Suppressor macrophage treated with lipopolysaccharide for 4 hours (primary cell): ENCODE data around the gene HS3ST3A1.
A peak's percentile ranks its signal among the peaks of the same experiment; 100 is the strongest.
"Not testable (repeated sequence)": the region's sequence is repeated elsewhere in the genome, so short reads cannot be mapped to it uniquely, and the experiment has no call there.

Experiments used
- DNase-seq: peaks from one replicate; pipeline ENCODE4 v3.0.0-alpha.2; 2020

Gene HS3ST3A1

GRCh38 chr17:13534946-13535345 lies 66.8 kb downstream of the HS3ST3A1 start:
- no peak for DNase-seq

DNA sequence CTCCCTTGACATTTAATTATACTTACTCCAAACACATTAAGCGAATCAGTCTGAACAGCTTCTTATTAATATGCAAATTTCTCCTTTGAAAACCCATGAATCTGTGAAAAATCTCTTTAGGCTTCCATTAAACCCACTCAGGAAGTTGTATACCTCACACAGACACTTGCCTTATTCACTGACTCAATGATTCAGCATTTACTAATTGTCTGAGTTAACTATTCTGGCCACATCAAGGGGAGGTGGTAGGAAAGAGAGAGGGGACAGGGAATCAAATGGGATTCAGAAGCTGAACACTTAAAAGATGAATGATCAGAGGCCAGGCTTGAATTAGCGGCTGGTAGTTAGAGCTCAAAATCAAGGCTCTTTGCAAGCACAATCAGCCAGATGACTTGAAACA lies 70.0 kb downstream of the HS3ST3A1 start:
- DNase-seq: no peak

DNA sequence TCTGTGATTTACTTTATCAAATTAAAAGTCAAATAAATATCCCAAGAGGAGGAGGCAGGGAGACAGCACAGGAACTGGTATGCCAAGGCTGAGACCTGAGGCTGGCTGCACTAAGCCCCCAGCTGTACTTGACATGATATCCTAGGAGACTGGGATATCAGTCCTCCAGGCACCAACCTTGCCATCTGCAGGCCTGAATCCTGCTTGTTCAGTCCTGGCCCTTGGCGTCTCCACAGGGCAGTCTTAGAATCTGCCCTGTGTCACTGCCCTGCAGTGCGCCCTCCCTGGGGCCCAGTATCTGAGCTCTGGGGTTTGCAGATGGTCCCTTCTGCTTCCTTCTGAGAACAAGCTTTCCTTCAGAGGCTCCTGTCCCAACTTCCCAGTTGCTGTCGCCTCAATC lies 75.9 kb downstream of the HS3ST3A1 start:
- no peak for DNase-seq

DNA sequence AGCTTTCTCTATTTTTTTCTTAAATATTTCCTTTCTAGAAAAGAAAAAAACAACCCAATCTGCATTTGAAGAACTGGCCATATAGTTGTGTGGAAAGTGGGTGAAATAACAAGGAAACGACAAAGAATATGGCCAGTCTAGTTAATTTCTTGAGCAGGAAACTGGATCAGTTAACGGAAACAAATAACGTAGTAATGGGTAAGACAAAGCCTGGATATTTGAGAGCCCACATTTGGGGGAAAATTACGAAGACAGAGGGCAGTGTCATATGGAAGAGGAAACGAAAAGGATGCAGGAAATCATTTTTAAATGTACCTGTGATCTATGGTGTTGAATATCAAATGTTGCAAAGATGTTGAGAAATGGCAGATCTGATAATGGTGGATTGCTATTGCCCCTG lies 78.6 kb downstream of the HS3ST3A1 start:
- DNase-seq: no peak

GRCh38 chr17:13522749-13523148 lies 79.0 kb downstream of the HS3ST3A1 start:
- DNase-seq: no peak

DNA sequence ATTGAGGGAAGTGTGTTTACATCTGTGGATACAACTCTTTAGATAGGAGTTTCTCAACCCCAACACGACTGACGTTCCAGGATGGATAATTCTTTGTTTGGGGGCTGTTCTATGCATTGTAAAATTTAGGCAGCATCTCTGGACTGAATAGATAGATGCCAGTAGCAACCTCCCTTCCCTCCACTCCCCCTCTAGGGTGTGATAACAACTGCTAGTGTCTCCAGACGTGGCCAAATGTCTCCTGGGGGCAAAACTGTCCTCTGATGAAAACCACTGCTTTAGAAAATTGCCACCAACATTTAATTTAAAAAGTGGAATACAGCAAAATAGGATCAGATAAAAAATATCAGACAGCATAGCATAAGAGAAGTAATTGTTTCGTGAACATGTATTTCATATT lies 79.9 kb downstream of the HS3ST3A1 start:
- no peak for DNase-seq

GRCh38 chr17:13520899-13521572 lies 80.7 kb downstream of the HS3ST3A1 start:
- no peak for DNase-seq

DNA sequence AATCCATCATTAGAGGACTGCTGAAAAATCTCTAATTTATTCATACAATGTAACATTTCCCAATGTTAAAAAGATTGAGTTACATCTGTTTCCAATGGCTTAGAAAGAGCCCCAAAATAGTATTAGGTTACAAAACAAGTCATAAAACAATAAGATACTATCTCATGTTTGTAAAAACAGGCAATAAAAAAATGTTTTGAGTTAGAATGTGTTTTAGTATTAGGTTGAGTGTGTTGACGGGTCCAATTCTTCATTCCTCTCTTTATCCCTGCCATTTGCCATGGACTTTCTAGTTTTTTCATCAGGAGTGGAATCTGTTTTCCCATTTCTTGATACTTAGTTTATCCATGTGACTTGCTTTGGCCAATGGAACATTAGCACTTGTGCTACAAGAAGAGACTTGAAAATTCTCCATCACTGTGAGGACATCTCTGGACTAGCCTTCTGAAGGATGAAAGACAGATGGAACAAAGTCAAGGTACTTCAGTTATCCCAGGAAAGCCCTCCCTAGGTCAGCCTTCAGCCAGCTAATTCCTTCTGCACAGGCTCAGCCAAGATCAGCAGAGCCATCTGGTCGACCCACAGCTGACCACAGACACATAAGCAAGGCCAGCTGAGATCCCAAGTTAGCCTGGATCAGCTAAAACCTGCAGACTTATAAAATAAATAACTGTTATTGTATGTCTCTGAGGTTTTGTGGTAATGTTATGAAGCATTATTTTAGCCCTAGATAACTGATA lies 83.3 kb downstream of the HS3ST3A1 start:
- no peak for DNase-seq

DNA sequence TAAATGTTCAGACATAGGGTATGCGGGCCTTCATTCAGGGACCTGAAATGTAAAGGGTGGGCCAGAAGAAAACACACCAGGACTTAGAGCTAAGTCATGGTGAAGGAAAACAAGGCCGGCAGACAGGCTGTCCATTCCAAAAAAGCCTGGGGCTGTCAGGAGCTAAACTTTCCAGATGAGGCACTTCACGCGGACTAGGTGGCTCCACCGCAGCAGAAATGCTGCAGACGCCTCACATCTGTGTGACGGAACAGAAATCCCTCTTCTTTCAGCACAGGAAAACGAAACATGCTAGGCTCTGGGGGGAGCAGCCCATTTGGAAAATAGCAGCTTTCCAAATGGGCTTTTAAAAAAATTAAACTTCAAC lies 88.7 kb downstream of the HS3ST3A1 start:
- no peak for DNase-seq

DNA sequence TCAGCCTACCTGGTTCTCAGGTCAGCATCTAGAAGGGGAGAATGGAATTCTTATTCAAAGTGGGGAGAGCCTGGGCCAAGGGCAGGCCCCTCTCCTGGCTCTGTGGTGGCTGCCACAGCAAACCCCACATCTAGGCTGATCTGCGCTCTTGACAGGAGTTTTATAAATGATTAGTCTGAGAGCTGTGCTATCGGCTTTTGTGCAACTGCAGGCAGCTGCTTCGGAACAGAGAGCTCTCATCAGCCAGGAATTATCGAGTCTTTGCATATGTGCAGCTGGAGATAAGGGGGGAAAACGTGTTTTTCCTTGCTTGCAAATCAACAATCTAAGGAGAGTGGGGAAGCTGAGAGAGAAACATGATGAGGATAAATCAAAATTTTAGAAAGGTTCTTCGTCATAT lies 91.7 kb downstream of the HS3ST3A1 start:
- DNase-seq: no peak

- no peak for DNase-seq
These were observed 92.2 kb downstream of the HS3ST3A1 start for GRCh38 chr17:13509527-13509926.

DNA sequence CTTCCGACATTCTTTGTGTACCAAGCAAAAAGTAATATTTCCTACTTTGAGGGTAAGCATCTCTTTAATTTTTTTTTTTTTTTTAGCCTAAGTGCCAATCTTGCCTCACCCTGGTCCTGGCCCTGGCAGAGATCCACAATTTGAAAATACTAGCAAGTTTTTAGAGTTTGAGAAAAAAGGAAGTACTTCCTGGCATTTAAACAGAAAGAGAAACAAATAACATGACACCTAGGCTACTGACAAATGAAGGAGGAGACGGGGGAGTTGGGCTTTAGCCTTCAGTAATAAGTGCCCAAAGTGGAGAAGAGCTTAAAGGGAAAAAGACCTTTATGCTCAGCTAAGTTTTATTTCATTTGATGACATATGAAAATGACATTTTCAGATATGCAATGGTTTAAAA lies 92.8 kb downstream of the HS3ST3A1 start:
- peak; percentile 36 for DNase-seq

DNA sequence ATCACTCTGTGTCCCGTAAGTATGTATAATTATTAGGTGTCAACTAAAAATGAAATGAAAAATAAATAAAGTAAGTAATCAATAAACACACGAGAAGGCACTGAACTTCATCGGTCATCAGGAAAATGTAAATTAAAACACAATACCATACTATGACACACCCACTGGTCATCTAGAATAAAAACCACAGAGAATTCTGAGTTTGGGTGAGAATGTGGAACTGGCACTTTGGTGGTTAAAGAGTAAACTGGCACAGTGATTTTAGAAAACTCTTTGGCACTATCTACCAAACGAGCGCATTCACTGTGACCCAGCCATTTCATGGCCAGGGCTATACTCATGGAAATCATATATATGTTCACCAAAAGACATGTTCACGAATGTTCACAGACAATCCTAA lies 98.2 kb downstream of the HS3ST3A1 start:
- DNase-seq: no peak

DNA sequence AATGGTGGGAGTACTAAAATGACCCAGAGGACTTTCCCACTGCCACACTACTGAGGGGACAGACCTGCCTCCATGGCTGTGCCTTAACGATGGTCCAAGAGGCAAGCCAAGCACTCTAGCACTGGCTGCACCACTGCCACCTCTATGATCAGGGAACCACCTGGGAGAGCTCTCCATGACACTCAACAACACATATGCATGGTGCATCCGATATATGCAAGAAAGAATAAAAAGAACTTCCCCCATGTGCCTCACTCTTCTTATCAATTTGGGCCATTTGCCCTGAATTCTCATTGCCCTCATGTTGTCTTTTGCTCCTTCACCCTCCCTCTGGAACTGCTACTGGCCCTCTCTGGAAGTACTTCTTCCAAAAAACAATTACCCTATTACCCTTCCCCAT lies 99.5 kb downstream of the HS3ST3A1 start:
- no peak for DNase-seq

DNA sequence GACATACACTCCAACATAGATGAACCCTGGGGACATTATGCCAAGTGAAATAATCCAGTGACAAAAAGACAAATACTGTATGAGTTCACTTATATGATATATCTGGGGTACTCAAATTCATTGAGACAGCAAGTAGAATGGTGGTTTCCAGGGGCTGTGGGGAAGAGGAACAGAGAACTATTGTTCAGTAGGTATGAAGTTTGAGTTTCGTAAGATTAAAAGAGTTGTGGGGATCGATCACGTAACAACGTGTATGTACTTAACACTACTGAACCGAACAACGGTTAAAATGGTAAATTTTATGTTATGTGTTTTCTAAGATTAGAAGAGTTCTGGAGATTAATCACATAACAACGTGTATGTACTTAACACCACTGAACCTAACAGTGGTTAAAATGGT lies 100.8 kb downstream of the HS3ST3A1 start:
- DNase-seq: no peak

DNA sequence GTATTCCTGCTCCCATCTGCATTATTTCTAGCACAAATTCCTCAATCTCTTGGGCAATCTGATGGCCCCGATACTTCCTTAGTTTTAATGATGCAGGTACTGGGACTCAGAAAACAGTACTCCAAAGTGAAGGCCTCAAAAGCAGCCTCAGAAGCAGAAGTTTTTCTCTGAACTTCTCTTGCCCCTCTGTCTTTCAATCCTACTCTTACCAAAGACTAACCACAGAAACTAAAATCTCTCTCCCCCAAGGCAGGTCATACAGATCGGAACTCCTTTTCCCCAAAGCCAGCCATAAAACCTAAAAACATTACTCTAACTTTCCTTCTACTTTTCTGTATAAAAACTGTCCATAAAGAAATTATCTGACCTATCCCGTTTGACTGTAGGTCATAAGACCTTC lies 103.5 kb downstream of the HS3ST3A1 start:
- no peak for DNase-seq

DNA sequence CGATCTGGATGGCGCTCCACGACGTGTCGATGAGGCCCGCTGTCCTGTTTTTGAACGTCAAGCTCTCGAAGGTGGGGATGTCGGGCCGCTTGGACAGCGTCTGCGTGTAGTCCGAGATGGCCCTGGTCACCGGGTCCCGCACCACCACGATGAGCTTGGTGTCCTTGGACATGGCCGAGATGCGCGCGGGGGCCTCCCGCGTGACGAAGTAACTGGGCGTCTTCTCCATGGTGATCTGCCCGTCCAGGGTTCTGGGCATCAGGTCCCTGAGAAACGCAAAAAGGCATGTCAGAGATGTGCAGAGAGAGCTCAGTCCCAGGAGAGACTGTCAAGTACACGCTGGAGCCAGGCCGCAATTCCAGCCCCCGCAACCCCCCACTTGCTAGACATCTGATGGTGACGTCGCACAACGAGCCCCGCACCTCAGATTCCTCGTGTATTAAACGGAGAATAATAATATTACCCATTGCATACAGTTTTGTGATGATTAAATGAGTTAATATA lies 105.1 kb downstream of the HS3ST3A1 start:
- not testable (repeated sequence) for DNase-seq

- DNase-seq: no peak
These were observed 106.3 kb downstream of the HS3ST3A1 start for GRCh38 chr17:13495423-13495822.

DNA sequence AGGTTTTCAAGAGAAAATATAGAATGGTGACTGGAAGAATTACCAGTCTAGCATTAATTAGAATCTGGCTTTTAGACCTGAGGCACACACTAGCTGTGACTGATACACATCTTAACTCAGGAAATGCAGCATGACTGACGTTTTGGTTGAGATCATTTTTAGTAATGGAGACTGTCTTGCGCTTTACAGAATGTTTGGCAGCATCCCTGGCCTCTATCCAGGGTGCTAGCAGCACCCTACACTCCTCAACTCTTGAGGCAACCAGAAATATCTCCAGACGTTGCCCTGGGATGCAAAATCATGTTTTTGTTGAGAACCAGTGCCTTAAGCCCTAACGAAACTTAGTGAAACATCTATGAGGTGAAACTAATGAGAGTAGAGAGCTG lies 109.0 kb downstream of the HS3ST3A1 start:
- DNase-seq: no peak

DNA sequence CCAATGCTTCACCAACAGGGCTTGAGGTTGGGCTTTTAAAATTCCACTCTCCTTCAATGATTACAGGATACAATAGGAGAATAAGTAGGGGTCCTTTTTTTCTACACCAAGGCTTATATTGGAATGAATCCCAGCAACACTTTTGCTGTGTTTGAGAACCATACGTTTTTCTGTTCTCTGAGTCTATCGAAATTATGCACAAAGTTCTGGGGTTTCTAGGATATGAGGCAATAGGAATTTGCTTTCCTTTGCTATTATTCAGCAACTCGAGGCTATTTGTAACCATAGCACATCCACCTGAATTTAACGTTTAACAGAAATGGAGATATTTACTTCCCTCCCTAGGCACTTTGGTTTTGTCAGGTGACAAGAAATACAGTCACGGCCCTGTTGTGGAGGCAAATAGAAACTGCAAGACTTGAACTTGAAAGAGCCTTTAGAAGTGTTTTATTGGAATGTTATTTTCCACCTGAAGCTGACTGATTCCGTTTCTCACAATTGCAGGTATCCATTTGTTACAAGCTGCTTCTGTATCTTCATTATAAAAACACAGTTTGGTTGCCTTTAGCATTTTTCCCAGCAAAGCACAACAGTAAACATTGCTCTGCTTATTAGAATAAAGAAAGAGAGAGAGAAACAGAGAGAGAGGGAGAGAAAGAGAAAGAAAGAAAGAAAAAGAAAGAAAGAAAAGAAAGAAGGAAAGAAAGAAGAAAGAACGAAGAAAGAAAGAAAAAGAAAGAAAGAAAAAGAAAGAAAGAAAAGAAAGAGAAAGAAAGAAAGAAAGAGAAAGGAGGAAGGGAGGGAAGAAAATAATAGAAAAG lies 109.6 kb downstream of the HS3ST3A1 start:
- peak; percentile 56 for DNase-seq

- peak; percentile 48 for DNase-seq
These were observed 110.2 kb downstream of the HS3ST3A1 start for GRCh38 chr17:13491491-13491890.

GRCh38 chr17:13490906-13491482 lies 110.7 kb downstream of the HS3ST3A1 start:
- no peak for DNase-seq

GRCh38 chr17:13490427-13490826 lies 111.3 kb downstream of the HS3ST3A1 start:
- no peak for DNase-seq
